Testis (tissue), 2 donors: ENCODE data around the gene ACACB.

ENCODE experiments used
- CTCF ChIP-seq, 3 experiments: fragments of 450-650 bp in 2 of 3; fragments of 200-600 bp in 1 of 3; sonication (generic) in 1 of 3; IDR thresholded peaks; one replicate each; pipeline ENCODE4 v1.5.1; 2016 to 2019; ENCODE audit warnings: antibody characterized with exemption in 3 of 3, mild to moderate bottlenecking in 2 of 3, moderate library complexity in 1 of 3
- POLR2A ChIP-seq: fragments of 450-650 bp; IDR thresholded peaks from one replicate; pipeline ENCODE4 v1.6.1; 2017; ENCODE audit warnings: antibody characterized with exemption, mild to moderate bottlenecking, moderate library complexity

GRCh38 chr12:109139791-109140190 is 23.4 kb downstream of the ACACB start:
- TF ChIP-seq CTCF (IDR thresholded peaks at IDR 0.05) (no peak), POLR2A (no peak)
